Right ventricle myocardium superior (tissue), 1 donor: ENCODE measurements around the gene TBC1D19. TPM values are rescaled to one million over a fixed set of nuclear protein-coding genes. Genes with fewer than 3 reads are reported as not detected.

ENCODE experiments used
- ATAC-seq: fragments of 200-7000 bp; cut with Tn5 transposase; one replicate; pipeline ENCODE4 v1.9.1; 2020; ENCODE audit warnings: mild to moderate bottlenecking; ENCODE audit not compliant: poor library complexity
- DNase-seq: peaks from one replicate; pipeline ENCODE4 v3.0.0-alpha.2; 2020
- intact Hi-C: fragments of 100-400 bp; cut with DNase I; formaldehyde crosslinking; loops from one replicate; pipeline ENCODE4 v1.11.2; 2022
- total RNA-seq: library from RNA; stranded (reverse); fragmentation: NEBNext Ultra II Directional; extraction: Animal tissue kit (Norgen Biotek cat#: 25700); gene quantifications from one replicate; pipeline ENCODE4 v1.2.1, GENCODE V29; 2021
- donor health status: DM: no; HTN: yes; CAD: no; lungs with severe emphysema.

The TBC1D19 gene
- total RNA-seq, 1 donor from 2014 or later, result 7.7 TPM

DNA sequence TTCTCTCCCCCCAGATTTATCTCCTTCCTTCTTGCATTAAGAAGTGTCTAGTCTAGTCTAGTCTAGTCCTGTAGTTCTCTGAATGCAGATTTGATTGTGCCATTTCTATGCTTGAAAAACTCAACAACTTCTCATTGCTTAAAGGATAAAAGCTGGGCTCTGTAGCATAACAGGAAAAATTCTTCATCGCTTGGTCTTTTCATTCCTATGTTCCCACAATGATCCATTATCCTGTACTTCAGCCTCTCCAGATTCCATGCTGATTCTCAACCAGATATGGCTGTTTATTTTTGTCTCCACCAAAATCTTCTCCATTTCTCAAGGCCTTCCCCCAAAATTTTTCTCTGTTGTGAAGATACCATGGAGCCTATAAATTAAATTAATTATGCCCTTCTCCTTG, 173.9 kb downstream of the TBC1D19 start:
- ATAC-seq, result no peak
- no peak for DNase-seq
- intact Hi-C loops, result no loop called here

DNA sequence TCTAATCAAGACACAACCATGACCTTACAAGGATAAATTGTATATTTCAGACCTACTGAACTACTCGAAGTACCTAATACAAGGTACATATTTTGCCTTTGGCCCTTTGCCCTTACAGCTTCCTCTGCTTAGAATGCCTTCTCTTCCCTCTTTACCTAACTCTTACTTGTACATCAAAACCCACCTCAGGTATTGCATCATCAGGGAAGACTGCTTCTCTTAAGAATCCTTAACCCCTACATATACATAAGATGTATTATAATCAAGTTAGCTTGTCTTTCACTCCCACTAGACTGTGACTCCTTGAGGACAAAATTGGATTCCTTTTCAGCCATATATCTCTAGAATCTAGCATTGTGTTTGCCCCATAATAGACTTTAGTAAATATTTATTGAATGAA, 175.0 kb downstream of the TBC1D19 start:
- DNase-seq (no peak), ATAC-seq (no peak)
- intact Hi-C loops, result no loop called here

DNA sequence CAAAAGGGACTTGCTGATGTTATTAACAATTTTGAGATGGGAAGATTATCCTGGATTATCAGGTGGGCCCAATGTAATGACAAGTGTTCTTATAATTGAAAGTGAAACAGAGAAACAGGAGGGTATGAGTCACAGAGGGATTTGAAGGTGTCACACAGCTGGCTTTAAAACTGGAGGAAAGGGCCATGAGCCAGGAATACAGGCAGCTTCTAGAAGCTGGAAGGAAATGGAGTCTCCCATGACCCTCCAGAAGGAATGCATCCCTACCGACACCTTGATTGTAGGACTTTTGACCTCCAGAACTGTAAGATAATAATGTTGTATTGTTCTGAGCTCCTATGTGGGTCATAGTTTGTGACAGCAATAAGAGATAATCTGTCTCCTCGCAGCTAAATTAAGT, 178.8 kb downstream of the TBC1D19 start:
- intact Hi-C loops, result no loop called here
- ATAC-seq, result no peak

DNA sequence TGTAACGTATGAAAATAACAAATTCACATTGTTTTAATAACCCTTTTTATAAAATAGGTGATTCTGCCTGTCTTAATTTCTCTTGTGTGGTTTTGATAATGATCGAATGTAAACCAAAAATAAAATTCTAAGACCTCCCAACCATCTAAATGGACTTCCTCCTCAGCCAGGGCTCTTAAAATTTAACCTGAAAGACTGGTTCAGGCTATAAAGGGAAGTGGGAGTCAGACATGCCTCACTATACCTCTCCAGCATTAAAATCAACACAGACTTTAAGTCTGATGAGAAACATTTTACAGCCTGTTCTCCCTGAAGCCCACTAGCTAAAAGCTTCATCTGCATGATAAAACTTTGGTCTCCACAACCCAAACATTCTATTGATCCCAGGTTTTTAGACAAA, 179.2 kb downstream of the TBC1D19 start:
- ATAC-seq (no peak), DNase-seq (no peak)
- intact Hi-C loops, result no loop called here

More for the DNA sequence above, 178.8 kb downstream of the TBC1D19 start:
- no peak for DNase-seq

DNA sequence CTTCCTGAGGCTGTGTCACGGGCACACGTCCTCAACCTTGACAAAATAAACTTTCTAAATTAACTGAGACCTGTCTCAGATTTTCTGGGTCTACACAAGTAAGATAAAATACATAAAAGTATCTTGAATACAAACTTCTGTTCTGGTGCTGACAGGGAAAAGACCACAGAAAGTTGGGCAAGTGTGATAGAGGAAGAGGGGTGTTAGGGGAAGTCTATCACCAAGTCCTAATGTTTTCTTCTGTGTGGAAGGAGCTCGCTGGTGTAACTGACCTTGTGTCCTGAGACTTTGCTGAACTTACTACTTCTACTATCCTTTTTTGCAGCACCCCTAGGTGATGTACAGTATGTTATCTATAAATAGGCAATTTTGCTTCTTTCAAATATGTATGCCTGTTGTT, 179.8 kb downstream of the TBC1D19 start:
- no peak for DNase-seq

DNA sequence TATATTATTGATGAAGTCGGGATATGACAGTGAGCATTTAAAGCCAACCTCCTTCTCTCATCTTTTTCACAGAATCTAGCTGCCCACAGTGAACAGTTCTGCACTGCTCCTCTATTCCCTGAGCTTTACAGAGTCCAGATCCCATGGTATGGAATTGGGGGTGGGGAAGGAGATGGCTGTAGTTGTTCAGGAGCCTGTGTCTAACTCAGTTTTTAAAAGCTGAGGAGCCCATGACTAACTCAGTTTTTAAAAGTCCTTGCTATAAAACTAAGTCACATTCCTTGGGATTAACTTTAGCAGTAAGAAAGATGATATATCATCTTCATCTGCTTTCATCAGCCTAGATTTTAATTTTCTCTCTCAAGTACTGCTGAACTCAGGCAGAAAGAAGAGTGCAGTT, 180.3 kb downstream of the TBC1D19 start:
- intact Hi-C loops, result no loop called here
- DNase-seq (no peak), ATAC-seq (no peak)

More for the DNA sequence above, 179.8 kb downstream of the TBC1D19 start:
- intact Hi-C loops, result no loop called here
- ATAC-seq, result no peak

DNA sequence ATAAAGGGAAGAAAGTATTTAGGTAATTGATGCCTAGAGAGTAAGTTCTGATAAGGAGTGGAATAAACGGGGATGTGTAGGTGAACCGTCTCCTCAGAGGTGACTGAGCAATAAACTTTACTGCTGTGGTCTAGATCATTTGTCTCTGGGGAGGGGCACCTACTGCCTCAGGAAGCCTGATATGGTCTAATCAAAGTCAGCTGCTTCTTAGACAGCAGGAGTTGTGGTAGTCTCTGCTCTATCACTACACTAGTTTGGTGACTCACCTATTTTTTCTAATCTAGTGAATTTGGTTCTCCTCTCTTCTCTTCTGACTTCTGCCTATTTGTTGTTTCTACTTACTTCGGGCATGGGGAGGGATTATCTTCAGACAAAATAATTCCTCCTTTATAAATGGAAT, 181.6 kb downstream of the TBC1D19 start:
- no peak for DNase-seq
- no peak for ATAC-seq
- intact Hi-C loops, result no loop called here

DNA sequence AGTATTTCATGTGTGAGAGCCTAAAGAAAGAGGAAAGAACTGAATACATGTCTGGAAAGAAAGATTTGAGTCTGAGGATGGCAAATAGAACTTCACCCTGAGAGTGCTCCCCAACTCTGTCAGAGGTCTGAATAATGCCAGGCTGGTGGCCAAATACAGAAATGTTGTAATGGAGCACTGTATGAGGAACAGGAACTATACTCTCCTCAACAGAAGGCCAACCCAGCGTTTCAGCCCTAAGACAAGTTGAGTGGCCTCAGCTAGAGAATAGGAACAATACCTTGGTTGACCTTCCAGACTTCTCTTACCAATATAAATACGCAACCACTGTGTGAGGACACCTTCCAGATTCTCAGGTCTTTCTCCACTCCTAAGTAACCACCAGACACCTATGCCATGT, 182.3 kb downstream of the TBC1D19 start:
- DNase-seq, result no peak
- intact Hi-C loops, result no loop called here
- ATAC-seq, result peak; percentile 45

DNA sequence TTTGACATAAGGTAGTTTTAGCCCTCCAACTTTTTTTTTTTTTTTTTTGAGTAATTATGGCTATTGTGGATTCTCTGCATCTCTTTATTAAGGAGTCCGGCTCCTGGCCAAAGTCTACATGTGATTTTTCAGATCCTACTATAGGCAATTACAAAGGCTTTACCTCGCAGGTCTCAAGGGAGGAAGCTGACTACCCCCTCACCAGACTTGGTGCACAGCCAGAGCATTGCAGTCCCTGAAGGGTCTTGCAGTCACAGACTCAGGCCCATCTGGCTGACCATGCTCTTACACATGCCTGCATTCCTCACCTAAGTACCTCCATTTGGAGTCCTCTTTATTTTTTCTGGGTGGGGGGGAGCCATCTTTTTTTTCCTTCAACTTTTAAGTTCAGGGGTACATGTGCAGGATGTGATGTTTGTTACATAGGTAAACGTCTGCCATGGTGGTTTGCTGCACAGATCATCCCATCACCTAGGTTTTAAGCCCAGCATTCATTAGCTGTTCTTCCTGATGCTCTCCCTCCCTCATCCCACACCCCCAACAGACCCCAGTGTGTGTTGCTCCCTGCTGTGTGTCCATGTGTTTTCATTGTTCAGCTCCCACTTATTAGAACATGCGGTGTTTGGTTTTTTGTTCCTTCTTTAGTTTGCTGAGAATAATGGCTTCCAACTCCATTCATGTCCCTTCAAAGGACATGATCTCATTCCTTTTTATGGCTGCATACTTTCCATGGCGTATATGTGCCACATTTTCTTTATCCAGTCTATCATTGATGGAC, 188.4 kb downstream of the TBC1D19 start:
- DNase-seq (no peak), ATAC-seq (no peak)
- intact Hi-C loops, result no loop called here

DNA sequence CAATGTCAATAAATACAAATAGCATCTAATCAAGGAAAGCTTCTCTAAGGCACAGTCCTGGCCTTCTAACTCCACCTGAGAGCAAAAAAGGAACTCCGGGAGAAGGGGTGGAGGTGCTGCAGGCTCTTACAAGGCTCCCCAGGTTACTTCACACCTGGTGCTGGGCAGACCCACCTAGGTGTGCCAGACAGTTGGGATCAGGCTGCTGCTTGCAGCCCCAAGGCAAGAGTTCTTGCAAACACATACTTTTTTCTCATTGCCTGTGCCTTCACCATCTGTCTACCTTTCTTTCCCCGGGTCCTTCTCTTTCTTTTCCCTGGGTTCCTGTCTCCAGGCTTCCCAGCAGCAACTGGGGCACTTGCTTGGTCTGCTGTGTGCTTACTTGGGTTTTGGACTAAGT, 195.3 kb downstream of the TBC1D19 start:
- intact Hi-C loops, result no loop called here
- no peak for ATAC-seq

DNA sequence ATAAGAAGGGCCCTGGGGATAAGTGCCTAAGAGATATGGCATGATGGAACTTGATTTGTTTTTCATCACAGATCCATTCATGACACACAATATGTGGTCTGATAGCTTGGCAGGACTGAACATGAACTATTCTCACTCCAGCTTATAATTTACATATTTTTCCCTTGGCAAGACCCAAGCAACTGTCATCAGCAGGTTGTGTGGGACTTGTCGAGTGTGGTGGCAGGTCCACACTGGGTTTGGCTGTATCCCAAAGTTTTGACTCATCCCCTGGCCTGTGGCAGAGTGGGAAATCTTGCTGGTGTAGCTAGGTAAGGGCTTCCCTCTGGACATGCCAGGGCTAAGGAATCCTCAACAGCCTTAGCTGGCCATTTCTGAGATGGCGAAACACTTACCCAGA, 195.8 kb downstream of the TBC1D19 start:
- DNase-seq, result no peak
- peak; percentile 88 for ATAC-seq
- intact Hi-C loops, result no loop called here

More for the DNA sequence above, 195.3 kb downstream of the TBC1D19 start:
- no peak for DNase-seq

DNA sequence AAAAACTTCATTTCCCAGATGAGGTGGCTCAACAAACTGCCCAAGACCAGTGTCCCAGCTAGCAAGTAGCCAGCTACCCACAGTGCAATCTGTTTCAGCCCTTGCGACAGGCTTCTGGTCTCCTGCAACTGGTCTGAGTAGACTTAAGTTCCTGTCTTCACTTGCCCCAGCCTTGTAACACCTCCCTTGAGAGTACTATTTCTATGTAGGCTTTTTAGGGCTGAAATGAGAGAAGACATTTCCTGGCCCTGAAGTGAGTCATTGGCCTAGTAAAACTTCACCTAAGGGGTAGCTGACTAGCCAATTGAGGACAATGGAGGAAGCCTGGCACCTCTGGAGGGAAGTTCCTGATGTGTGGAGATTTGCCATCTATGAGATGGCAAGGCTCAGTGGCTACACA, 196.7 kb downstream of the TBC1D19 start:
- no peak for DNase-seq
- no peak for ATAC-seq
- intact Hi-C loops, result no loop called here

DNA sequence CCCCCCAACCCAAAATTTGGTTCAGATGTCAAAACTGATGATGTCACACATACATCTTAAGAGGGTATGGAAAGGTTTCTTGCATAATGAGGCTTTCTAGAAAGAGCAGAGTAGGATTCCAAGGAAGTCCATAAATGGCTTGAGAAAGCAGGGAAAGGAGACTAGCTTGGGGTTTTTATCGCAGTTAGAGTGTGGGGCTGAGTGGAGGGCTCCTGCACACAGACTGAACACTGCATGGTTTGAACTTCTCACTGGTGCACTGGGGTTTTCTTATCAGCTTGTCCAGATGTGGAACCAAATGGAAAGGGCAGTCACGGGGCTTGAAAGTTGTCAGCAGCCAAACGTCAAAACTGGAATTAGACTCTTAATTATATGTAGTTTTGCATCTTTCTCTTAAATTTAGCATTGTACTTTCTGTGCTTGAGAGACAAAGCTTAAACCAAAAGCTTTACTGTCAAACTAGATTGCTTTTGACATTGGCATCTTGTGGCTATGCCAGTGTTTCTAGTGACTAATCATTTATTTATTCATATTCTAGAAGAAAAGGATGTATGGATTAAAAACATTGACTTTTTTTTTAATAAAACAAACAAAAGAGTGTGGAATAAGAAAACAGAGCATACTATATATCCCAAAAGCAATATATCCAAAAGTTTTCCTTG, 198.4 kb downstream of the TBC1D19 start:
- ATAC-seq, result no peak
- intact Hi-C loops, result no loop called here
- DNase-seq, result no peak

DNA sequence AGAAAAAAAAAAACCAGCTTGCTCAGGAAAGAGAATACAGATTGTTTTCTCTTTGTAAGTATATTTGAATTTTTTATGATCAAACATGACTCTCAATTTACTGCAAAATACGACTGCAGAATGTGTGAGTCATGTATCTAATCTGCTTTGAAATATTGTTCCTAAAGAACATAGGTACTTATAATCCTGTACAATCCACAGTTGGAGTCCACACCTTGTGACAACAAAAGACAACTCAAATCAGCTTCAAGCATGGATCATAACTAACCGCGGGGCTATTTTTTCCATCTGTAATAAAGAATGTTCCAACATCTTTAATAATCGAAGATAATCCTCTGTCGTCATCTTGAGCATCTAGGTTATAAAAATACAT, 198.9 kb downstream of the TBC1D19 start:
- no peak for ATAC-seq
- intact Hi-C loops, result no loop called here

DNA sequence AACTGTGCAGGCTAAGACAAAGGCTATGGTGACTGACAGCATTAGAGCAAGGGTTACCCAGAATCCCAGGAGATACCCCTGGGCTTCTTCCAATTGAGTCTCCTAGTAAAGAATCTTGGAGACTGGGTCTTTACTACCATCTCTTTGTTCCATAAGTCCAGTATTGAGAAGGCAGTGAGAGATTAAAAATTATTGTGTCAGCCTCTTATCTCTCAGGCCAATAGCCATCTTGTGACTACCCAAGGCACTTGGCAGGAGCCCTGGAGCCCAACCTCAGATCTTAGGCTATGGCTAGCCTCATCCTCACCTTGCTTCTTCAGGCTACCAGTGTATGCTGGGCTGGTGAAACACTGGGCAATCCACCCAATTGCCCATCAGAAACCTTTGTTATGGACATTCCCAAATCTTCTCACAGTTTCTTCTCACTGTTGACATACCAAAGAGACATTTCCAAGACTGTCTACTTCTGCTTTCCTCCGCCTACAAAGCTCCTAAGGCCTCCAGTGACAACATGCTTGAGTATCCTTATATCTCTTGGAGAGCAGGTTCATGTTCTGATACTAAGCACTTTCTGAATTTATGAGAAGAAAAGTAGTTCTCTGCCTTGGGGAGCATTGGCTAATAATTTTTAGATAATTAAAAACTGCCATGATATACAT, 200.5 kb downstream of the TBC1D19 start:
- ATAC-seq (no peak), DNase-seq (no peak)
- intact Hi-C loops, result no loop called here

More for the DNA sequence above, 198.9 kb downstream of the TBC1D19 start:
- DNase-seq, result no peak

DNA sequence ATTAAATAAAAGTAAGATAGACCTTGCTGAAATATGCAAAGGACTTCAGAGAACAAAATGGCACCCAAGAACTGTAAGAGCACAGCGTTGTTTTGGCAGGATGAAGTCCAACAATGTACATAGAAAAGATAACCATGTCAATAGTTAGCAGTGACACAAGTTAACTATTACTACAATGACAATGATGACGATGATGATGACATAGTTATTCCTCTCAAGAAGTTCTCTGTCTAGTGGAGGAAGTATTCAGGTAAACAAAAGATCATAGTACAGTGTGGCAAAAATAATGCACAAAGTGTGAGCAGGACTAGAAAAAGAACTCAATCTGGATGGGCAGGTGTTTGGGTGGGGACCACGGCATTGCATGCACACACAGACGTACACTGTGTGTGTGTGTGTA, 201.4 kb downstream of the TBC1D19 start:
- intact Hi-C loops, result no loop called here
- ATAC-seq (no peak), DNase-seq (no peak)

DNA sequence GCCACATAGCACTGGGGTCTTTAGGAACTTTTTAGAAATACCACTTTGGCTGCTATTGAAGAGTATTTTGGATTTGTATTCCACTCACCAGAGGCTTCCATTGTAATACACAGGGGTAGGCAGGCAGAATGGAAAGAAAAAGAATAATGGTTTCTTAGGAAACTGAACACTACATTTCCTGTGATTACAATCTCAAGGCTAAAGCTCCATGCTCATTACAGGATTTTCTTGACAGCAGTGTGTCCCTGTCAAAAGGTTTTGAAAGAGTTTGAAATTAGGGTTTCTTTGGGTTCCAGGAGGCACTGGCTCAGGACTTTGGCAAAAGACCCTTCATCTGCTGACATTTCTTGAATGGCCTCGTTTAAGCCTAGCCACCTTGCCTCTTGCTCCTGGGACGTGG, 201.9 kb downstream of the TBC1D19 start:
- intact Hi-C loops, result no loop called here
- DNase-seq, result no peak
- ATAC-seq, result no peak

DNA sequence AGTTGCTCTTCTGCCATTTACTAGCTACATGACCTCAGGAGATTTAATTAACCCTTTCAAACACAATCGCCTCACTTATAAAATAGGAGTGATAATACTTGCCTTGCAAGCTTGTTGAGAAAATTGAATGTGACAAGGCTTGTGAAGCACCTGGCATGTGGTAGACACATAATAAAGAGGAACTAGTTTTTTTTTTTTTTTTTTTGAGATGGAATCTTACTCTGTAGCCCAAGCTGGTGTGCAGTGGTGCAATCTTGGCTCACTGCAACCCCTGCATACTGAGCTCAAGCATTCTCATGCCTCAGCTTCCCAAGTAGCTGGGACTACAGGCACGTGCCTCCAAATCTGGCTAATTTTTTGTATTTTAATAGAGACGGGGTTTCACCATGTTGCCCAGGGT, 203.0 kb downstream of the TBC1D19 start:
- intact Hi-C loops, result no loop called here
- DNase-seq (no peak), ATAC-seq (no peak)

DNA sequence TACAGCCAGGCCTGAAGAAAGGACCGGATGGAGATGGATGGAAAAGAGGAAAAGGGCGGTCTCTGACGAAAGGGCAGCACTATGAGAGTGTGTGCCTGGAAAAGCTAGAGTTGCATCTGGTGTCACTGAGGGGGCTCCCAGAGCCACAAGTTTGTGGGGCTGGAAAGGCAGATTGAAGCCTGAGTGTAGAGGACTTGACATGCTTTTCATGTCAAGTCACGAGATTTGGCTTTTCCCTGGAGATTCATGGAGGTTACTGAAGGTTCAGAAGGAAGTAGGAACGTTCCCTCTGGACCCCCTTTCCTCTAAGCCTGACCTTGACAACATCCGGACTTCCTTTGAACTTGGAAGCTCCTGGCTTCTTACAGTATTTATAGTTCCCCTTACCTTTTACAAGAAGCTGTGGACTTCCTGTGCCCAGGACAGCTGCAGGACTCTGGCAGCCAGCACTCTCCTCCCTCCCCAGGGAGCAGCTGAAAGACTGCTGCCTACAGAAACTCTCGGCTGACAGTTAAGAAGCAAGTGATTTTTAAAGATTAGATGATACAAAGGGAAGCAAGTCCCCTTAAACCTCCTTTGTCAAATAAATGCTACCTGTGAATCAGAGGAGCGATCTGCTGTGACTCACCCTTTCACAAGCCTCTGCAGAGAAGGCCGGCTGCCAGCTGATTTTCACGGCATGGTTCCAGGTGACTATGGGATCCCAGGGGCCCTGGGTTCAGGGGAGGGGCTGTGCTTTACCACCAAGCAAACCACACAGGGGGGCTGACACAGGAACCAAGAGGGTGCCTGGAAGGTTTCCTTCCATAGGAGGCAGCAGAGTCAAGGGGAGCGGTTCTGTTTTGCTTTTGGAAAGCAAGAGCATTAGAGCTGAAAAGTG, 203.8 kb downstream of the TBC1D19 start:
- intact Hi-C loops, result no loop called here
- ATAC-seq, result peak; percentile 67
- DNase-seq, result peak; percentile 50
